GM12878 (cell line): Measurements from ENCODE around the gene STK32A. TPM values are rescaled to one million over a fixed set of nuclear protein-coding genes. Genes with fewer than 3 reads are reported as not detected.

ENCODE experiments used
- ATAC-seq: fragments of 200-7000 bp; cut with Tn5 transposase; 3 replicates; pipeline ENCODE4 v1.9.1; 2020; ENCODE audit warnings: mild to moderate bottlenecking, moderate library complexity
- Bru-seq: library from RNA; stranded (reverse); fragments of 400-500 nt; gene quantifications from one replicate; lab custom pipeline; 2021; lab: Mats Ljungman, UMichigan
- BruChase-seq, 2 experiments: library from RNA; stranded (reverse); fragments of 400-500 nt; gene quantifications; one replicate each; lab custom pipeline; 2021; lab: Mats Ljungman, UMichigan
- BruUV-seq: library from RNA; stranded (reverse); fragments of 400-500 nt; replicated peaks from 2 replicates; lab custom pipeline; 2021; lab: Mats Ljungman, UMichigan
- CTCF ChIA-PET: fragments of 300-600 bp; sonication (Branson Sonifier 250); formaldehyde crosslinking; extraction: SDS; loops from one replicate; lab custom pipeline; 2021; ENCODE audit warnings: inconsistent platforms; lab: Yijun Ruan, JAX
- POLR2A ChIA-PET: fragments of 350-600 bp; formaldehyde crosslinking; extraction: SDS; loops from one replicate; lab custom pipeline; 2021; ENCODE audit warnings: inconsistent platforms; lab: Charles Lee
- RAD21 ChIA-PET: fragments of 300-600 bp; sonication (Branson Sonifier 250); formaldehyde crosslinking; loops from one replicate; lab custom pipeline; 2023; ENCODE audit warnings: antibody characterized with exemption; ENCODE audit not compliant: unreplicated experiment; lab: Charles Lee
- SMC1A ChIA-PET: fragments of 300-600 bp; sonication (Branson Sonifier 250); formaldehyde crosslinking; loops from one replicate; lab custom pipeline; 2023; ENCODE audit not compliant: unreplicated experiment, uncharacterized antibody; lab: Charles Lee
- DNase-seq: peaks from one replicate; pipeline ENCODE4 v3.0.0-alpha.2; 2011; ENCODE audit warnings: low read depth, low spot score
- FAIRE-seq: peaks from 3 replicates; lab custom pipeline; 2011; peaks lifted over from hg19 to GRCh38; lab: Jason Lieb, UNC
- H2AFZ ChIP-seq: 2 replicates; pipeline ENCODE4 v1.6.0; 2011; ENCODE audit warnings: low read depth, low read length, control low read depth; ENCODE audit not compliant: control insufficient read depth
- H3K27ac ChIP-seq: 2 replicates; pipeline ENCODE4 v1.5.1; 2011; ENCODE audit warnings: control low read depth; ENCODE audit not compliant: control insufficient read depth, insufficient read depth
- H3K27me3 ChIP-seq, 2 experiments: replicated peaks in 1 of 2; 2 replicates each; pipeline versions ENCODE4 v1.6.0 to v1.6.1; 2011; ENCODE audit warnings: low read length in 1 of 2; ENCODE audit not compliant: control insufficient read depth in 2 of 2, insufficient read depth in 2 of 2
- H3K36me3 ChIP-seq, 2 experiments: 2 replicates each; pipeline ENCODE4 v1.5.1; 2011; ENCODE audit warnings: low read length in 1 of 2; ENCODE audit not compliant: control insufficient read depth in 2 of 2, insufficient read depth in 2 of 2
- H3K4me1 ChIP-seq: 2 replicates; pipeline ENCODE4 v1.6.1; 2011; ENCODE audit warnings: mild to moderate bottlenecking, low read length, moderate library complexity, mixed read lengths; ENCODE audit not compliant: control insufficient read depth, insufficient read depth
- H3K4me2 ChIP-seq: 2 replicates; pipeline ENCODE4 v1.6.0; 2011; ENCODE audit warnings: control low read depth; ENCODE audit not compliant: control insufficient read depth, insufficient read depth
- H3K4me3 ChIP-seq: fragments of 200-600 bp; sonication (generic); 2 replicates; pipeline ENCODE4 v1.5.1; 2016
- H3K79me2 ChIP-seq: 2 replicates; pipeline ENCODE4 v1.6.0; 2011; ENCODE audit warnings: low read length; ENCODE audit not compliant: control insufficient read depth, insufficient read depth
- H3K9ac ChIP-seq: 2 replicates; pipeline ENCODE4 v1.8.0; 2011; ENCODE audit warnings: low read length, control low read depth, mixed read lengths; ENCODE audit not compliant: control insufficient read depth, insufficient read depth
- H3K9me3 ChIP-seq: replicated peaks from 3 replicates; pipeline ENCODE4 v1.5.1; 2011; ENCODE audit warnings: mild to moderate bottlenecking, low read length; ENCODE audit not compliant: control insufficient read depth, insufficient read depth
- H4K20me1 ChIP-seq: 2 replicates; pipeline ENCODE4 v1.6.0; 2011; ENCODE audit not compliant: control insufficient read depth, insufficient read depth
- CHD1 ChIP-seq: IDR thresholded peaks from 2 replicates; pipeline ENCODE4 v1.6.1; 2012; ENCODE audit warnings: low read depth, low read length, improper control_type of control experiment
- CTCF ChIP-seq, 3 experiments: IDR thresholded peaks in 2 of 3; conservative IDR thresholded peaks in 1 of 3; 2 replicates each; pipeline ENCODE4 v1.5.1; 2011; ENCODE audit warnings: low read depth in 3 of 3, low read length in 3 of 3, mild to moderate bottlenecking in 3 of 3, control low read depth in 2 of 3, moderate library complexity in 2 of 3, inconsistent platforms in 1 of 3, mixed read lengths in 1 of 3; ENCODE audit not compliant: control insufficient read depth in 2 of 3, insufficient read depth in 1 of 3; ENCODE audit errors: extremely low read depth in 1 of 3
- CUX1 ChIP-seq: IDR thresholded peaks from 2 replicates; pipeline ENCODE4 v1.6.1; 2012; ENCODE audit warnings: improper control_type of control experiment, low read depth, low read length; ENCODE audit not compliant: insufficient replicate concordance
- MEF2A ChIP-seq: IDR thresholded peaks from 2 replicates; pipeline ENCODE4 v1.6.1; 2011; ENCODE audit warnings: low read depth, mild to moderate bottlenecking, low read length, moderate library complexity; ENCODE audit not compliant: insufficient read depth
- MTA2 ChIP-seq: fragments of 450-650 bp; IDR thresholded peaks from 2 replicates; pipeline ENCODE4 v1.6.1; 2016; ENCODE audit warnings: low read depth, mild to moderate bottlenecking, moderate library complexity
- PML ChIP-seq: IDR thresholded peaks from 2 replicates; pipeline ENCODE4 v1.6.1; 2012; ENCODE audit warnings: low read length, inconsistent platforms
- POLR2AphosphoS5 ChIP-seq: IDR thresholded peaks from 2 replicates; pipeline ENCODE4 v1.6.1; 2011; ENCODE audit warnings: mild to moderate bottlenecking, low read length, inconsistent platforms
- STAT1 ChIP-seq: fragments of 450-650 bp; conservative IDR thresholded peaks from 2 replicates; pipeline ENCODE4 v1.6.1; 2014; ENCODE audit warnings: antibody characterized with exemption, mild to moderate bottlenecking
- ZNF207 ChIP-seq: fragments of 450-650 bp; IDR thresholded peaks from 2 replicates; pipeline ENCODE4 v1.6.1; 2014; ENCODE audit warnings: antibody characterized with exemption, mild to moderate bottlenecking, borderline replicate concordance
- WGBS: methylation state at CpG from one replicate; pipeline ENCODE4 v1.1.6; 2016; ENCODE audit warnings: low lambda C conversion rate; ENCODE audit not compliant: insufficient replicate concordance, insufficient coverage; ENCODE audit errors: missing lambda C conversion rate; 5-methylcytosine and 5-hydroxymethylcytosine counted together
- in situ Hi-C: fragments of 300-500 bp; cut with MboI; formaldehyde crosslinking; loops from 9 replicates; pipeline ENCODE4 v1.14.3; 2018; ENCODE audit warnings: mixed read lengths
- intact Hi-C: fragments of 100-400 bp; cut with micrococcal nuclease; formaldehyde crosslinking; loops from one replicate; pipeline ENCODE4 v1.14.2; 2022; ENCODE audit not compliant: unreplicated experiment
- long read RNA-seq, 2 experiments: library from polyadenylated mRNA; unstranded; transcript quantifications; one replicate each; pipeline ENCODE4 v2.0.0, GENCODE V29; 2019 to 2020
- polyA minus RNA-seq, 3 experiments: library from RNA; depleted of rRNA, polyadenylated mRNA; stranded (reverse); fragments of >200 nt; gene quantifications; 2 replicates each; pipeline ENCODE4 v1.2.3, GENCODE V29; 2011
- polyA plus RNA-seq, 11 experiments: library from polyadenylated mRNA; depleted of rRNA in 4 of 11; unstranded in 6 of 11; stranded (reverse) in 5 of 11; fragments of >200 nt; fragmentation: Nextera tagmentation in 4 of 11; fragmentation: Illumina TruSeq in 1 of 11; extraction: Ambion mirVana in 4 of 11; extraction: Trizol in 1 of 11; gene quantifications; 1 replicate in 1 of 11; 2 replicates in 10 of 11; pipeline versions ENCODE4 v1.2.1 to v1.2.3, GENCODE V29; 2011 to 2016; ENCODE audit warnings: inconsistent platforms in 2 of 11, missing spikeins in 2 of 11, low read depth in 1 of 11
- total RNA-seq, 4 experiments: library from RNA; depleted of rRNA in 3 of 4; stranded (reverse); fragments of >200 nt in 3 of 4; fragmentation: Illumina TruSeq in 1 of 4; extraction: Trizol in 1 of 4; gene quantifications; 2 replicates each; pipeline versions ENCODE4 v1.2.1 to v1.2.3, GENCODE V29; 2013 to 2021
- TF ChIP-seq, protein P1 (sequence below): IDR thresholded peaks from 2 replicates; pipeline ENCODE4 v1.6.1; 2011; ENCODE audit warnings: borderline replicate concordance, low read depth, mild to moderate bottlenecking, moderate library complexity, low read length; ENCODE audit not compliant: insufficient read depth, poor library complexity, severe bottlenecking

STK32A gene
- total RNA-seq (2013; cell fraction: nucleolus; rRNA removed) = 0.19 and 0.44 TPM in 2 replicates
- total RNA-seq (2014; rRNA removed) (under 0.01 TPM in 1 of 2 replicates, not detected in the other), total RNA-seq (2014; rRNA removed; fragmentation: Illumina TruSeq; extraction: Trizol) (not detected in 2 replicates), total RNA-seq (2021) (not detected in 2 replicates), polyA plus RNA-seq (2011; rRNA removed) (0.10 and 0.13 TPM in 2 replicates), polyA plus RNA-seq (2014; fragmentation: Illumina TruSeq; extraction: Trizol) (not detected in 2 replicates), polyA plus RNA-seq (2014; fragmentation: Nextera tagmentation; extraction: Ambion mirVana) (not detected), polyA plus RNA-seq (2014; rRNA removed) (0.03 TPM in 1 of 2 replicates, not detected in the other), polyA plus RNA-seq (2016; fragmentation: Nextera tagmentation; extraction: Ambion mirVana) (not detected), polyA minus RNA-seq (2011; rRNA and poly(A)+ RNA removed) (0.07 TPM in 1 of 2 replicates, not detected in the other), Bru-seq, nascent RNA (percentile 5 among the genes with signal in this experiment), BruChase-seq, experiment 1, labeled RNA remaining after a 6-hour chase (percentile 3 among the genes with signal in this experiment), BruChase-seq, experiment 2, labeled RNA remaining after a 2-hour chase (percentile 4 among the genes with signal in this experiment)
- not detected for polyA plus RNA-seq (2011; ENCODE audit: low read depth)
- polyA plus RNA-seq (2011; cell fraction: cytosol; rRNA removed) = 0.07 and 0.09 TPM in 2 replicates
- 0.09 and 0.10 TPM in 2 replicates for polyA plus RNA-seq (2011; cell fraction: nucleus; rRNA removed)
- polyA plus RNA-seq (2012) = not detected in 2 replicates
- polyA minus RNA-seq (2011; cell fraction: cytosol; rRNA and poly(A)+ RNA removed) = not detected in 2 replicates
- polyA minus RNA-seq (2011; cell fraction: nucleus; rRNA and poly(A)+ RNA removed) = 0.36 TPM in 1 of 2 replicates, not detected in the other
- long read RNA-seq, experiment 1 = 0 reads
- long read RNA-seq, experiment 2 = 0 reads

GRCh38 chr5:147234825-147235635 is at the start of gene STK32A:
Gene STK32A, plus strand, starts transcription at chr5:147235026. Its CDS starts 4,609 bp downstream, at chr5:147239635.
- no peak within 1 kb of the TSS for H3K27ac ChIP-seq
- H3K9ac ChIP-seq = no peak within 1 kb of the TSS
- CTCF ChIA-PET = no interaction called here
- no peak within 1 kb of the TSS for H3K4me3 ChIP-seq
- DNase-seq (no peak), ATAC-seq (no peak; the same call in 2 of the 3 replicates), FAIRE-seq (no peak)
- intact Hi-C loops = no loop called here
- H2AFZ ChIP-seq = no peak within 1 kb of the TSS
- WGBS = 10% methylated on average over 26 of the region's 28 CpGs
- SMC1A ChIA-PET = no interaction called here
- RAD21 ChIA-PET = interaction anchor here (1.1 kb wide), 1 partner anchor 134 kb away, joined by 3 read pairs; no protein-coding TSS in a partner anchor
- no peaks in the 10 kb centered on the region for H3K4me1 ChIP-seq
- H3K9me3 ChIP-seq = no peaks in the 10 kb centered on the region
- no peaks in the 10 kb centered on the region for H3K36me3 ChIP-seq
- no peak within 1 kb of the TSS for H3K4me2 ChIP-seq
- H3K27me3 ChIP-seq = no peaks in the 10 kb centered on the region; a peak in 2 of 4 replicates
- in situ Hi-C loops = no loop called here
- POLR2A ChIA-PET = no interaction called here
- no peaks in the 10 kb centered on the region for H3K79me2 ChIP-seq
- no peaks in the 10 kb centered on the region for H4K20me1 ChIP-seq
- BruUV-seq = no TSS peak
- no peak for TF ChIP-seq CTCF (IDR thresholded peaks at IDR 0.05 in 2 of 3, conservative IDR thresholded peaks at IDR 0.05 in 1 of 3; ENCODE audit: control insufficient read depth in 2 of 3, extremely low read depth in 1 of 3, insufficient read depth in 1 of 3, low read depth in 3 of 3, low read length in 3 of 3)
- TF ChIP-seq POLR2AphosphoS5 = no peak
- no peak for TF ChIP-seq STAT1
- no peak for TF ChIP-seq ZNF207
- TF ChIP-seq MTA2 = no peak
- no peak for TF ChIP-seq CHD1
- no peak for TF ChIP-seq MEF2A
- no peak for TF ChIP-seq CUX1
- TF ChIP-seq PML = no peak
- TF ChIP-seq, protein P1, sequence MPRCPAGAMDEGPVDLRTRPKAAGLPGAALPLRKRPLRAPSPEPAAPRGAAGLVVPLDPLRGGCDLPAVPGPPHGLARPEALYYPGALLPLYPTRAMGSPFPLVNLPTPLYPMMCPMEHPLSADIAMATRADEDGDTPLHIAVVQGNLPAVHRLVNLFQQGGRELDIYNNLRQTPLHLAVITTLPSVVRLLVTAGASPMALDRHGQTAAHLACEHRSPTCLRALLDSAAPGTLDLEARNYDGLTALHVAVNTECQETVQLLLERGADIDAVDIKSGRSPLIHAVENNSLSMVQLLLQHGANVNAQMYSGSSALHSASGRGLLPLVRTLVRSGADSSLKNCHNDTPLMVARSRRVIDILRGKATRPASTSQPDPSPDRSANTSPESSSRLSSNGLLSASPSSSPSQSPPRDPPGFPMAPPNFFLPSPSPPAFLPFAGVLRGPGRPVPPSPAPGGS = no peak
